ENCODE results near the gene FRMD8. TPM values are rescaled to one million over a fixed set of nuclear protein-coding genes. Genes with fewer than 3 reads are reported as not detected.

Gene FRMD8
- total and polyA plus RNA-seq, 2 of the 8 experiments (the other 6 are each of a cell fraction or from before 2014, with no cell fraction given), result 15.0 to 19.2 TPM

GRCh38 chr11:65452806-65453490, 66.5 kb downstream of the FRMD8 start:
- Histone ChIP-seq H2BK5ac (ENCODE audit: low read depth, low read length) (no peak overlapping the region), H3K4me1 (replicated peaks in 1 of 4; ENCODE audit: control insufficient read depth in 3 of 4, insufficient read depth in 4 of 4, low read length in 3 of 4) (peaks cover 0 to 6% (median 1%) of the 10 kb centered on the region in 4 experiments; a peak in 5 of 7 replicates), H4K5ac (ENCODE audit: insufficient read length, low read depth, low read length) (no peak overlapping the region), H3K14ac (ENCODE audit: insufficient read length) (no peak overlapping the region), H4K8ac (ENCODE audit: extremely low read depth, insufficient read depth, low read length) (no peak overlapping the region), H3K23ac (ENCODE audit: insufficient read length) (no peak overlapping the region), H3K4me2 (ENCODE audit: insufficient read depth in 1 of 2, low read depth in 2 of 2, low read length in 2 of 2) (no peak overlapping the region), H2BK20ac (ENCODE audit: low read length) (no peak overlapping the region), H3K18ac (ENCODE audit: extremely low read depth, low read length) (no peak overlapping the region), H3K27me3 (replicated peaks in 1 of 4; ENCODE audit: control insufficient read depth in 3 of 4, extremely low read depth in 1 of 4, insufficient read depth in 3 of 4, low read length in 3 of 4) (peaks cover 13 to 40% (median 35%) of the 10 kb centered on the region in 4 experiments), H4K91ac (replicated peaks; ENCODE audit: insufficient read length, low read length) (no peak overlapping the region), H3K79me1 (ENCODE audit: low read depth, low read length) (no peaks in the 10 kb centered on the region), H3K27ac (ENCODE audit: low read depth, low read length) (no peak overlapping the region), H3K9me3 (ENCODE audit: insufficient read depth in 2 of 2, low read depth in 1 of 2, low read length in 1 of 2) (peaks cover 0 to 6% of the 10 kb centered on the region in 2 experiments; a peak in 1 of 4 replicates), H2BK12ac (ENCODE audit: low read depth, low read length) (no peak overlapping the region), H2AK5ac (ENCODE audit: low read depth, low read length) (no peak overlapping the region), H3K4me3 (ENCODE audit: extremely low read depth in 1 of 4, insufficient read depth in 2 of 4, low read depth in 3 of 4, low read length in 4 of 4) (no peak overlapping the region), H2AFZ (ENCODE audit: low read length) (no peak overlapping the region), H3K23me2 (ENCODE audit: low read depth, low read length) (peaks cover 4% of the 10 kb centered on the region; the same call in 1 of the 2 replicates), H4K20me1 (replicated peaks in 1 of 2; ENCODE audit: control insufficient read depth in 1 of 2, insufficient read depth in 2 of 2, low read length in 2 of 2) (no peaks in the 10 kb centered on the region), H3K4ac (replicated peaks; ENCODE audit: insufficient read length, low read depth, low read length) (no peak overlapping the region), H3K56ac (replicated peaks; ENCODE audit: insufficient read length, low read depth, low read length) (no peak overlapping the region), H3K79me2 (ENCODE audit: control insufficient read depth in 1 of 2, insufficient read depth in 2 of 2, low read length in 2 of 2) (no peaks in the 10 kb centered on the region), H3K36me3 (ENCODE audit: control insufficient read depth in 2 of 4, insufficient read depth in 4 of 4, low read length in 3 of 4) (no peaks in the 10 kb centered on the region), H2BK120ac (replicated peaks; ENCODE audit: low read depth, low read length) (no peak overlapping the region), H3K9ac (replicated peaks in 1 of 4; ENCODE audit: extremely low read depth in 1 of 4, low read depth in 3 of 4, low read length in 3 of 4) (no peak overlapping the region), H2BK15ac (ENCODE audit: low read length) (no peak overlapping the region)
- no peak for DNase-seq (ENCODE audit: low read depth in 1 of 2, low spot score in 2 of 2)
- no peak for FAIRE-seq
- WGBS, 2 experiments (ENCODE audit: extremely low coverage in 1 of 2, insufficient coverage in 1 of 2, insufficient read length in 1 of 2, insufficient replicate concordance in 2 of 2, low coverage in 1 of 2, low lambda C conversion rate in 2 of 2, missing lambda C conversion rate in 1 of 2), result 88% methylated on average over 8 of the region's 8 CpGs; no CpG with 5 or more reads in 1 of the 2 experiments
- ChIA-PET CTCF (ENCODE audit: partially characterized antibody) (interaction anchor here (1.3 kb wide), 1 partner anchor 57 kb away, joined by 3 read pairs; no protein-coding TSS in a partner anchor), POLR2A (ENCODE audit: partially characterized antibody) (interaction anchor here (0.7 to 3.6 kb wide), 4 partner anchors 29 to 53 kb away, joined by 3 to 26 read pairs (median 6); partner anchors contain the start of genes MALAT1 and NEAT1)
- TF ChIP-seq SP4 (IDR thresholded peaks at IDR 0.05; ENCODE audit: low read length) (no peak), SIN3A (conservative IDR thresholded peaks at IDR 0.05 in 1 of 2, IDR thresholded peaks at IDR 0.05 in 1 of 2; ENCODE audit: low read depth in 1 of 2, low read length in 2 of 2) (no peak), CHD1 (IDR thresholded peaks at IDR 0.05; ENCODE audit: low read depth, low read length) (no peak), KDM1A (IDR thresholded peaks at IDR 0.05; ENCODE audit: borderline replicate concordance, low read length) (no peak), MAFK (IDR thresholded peaks at IDR 0.05; ENCODE audit: low read depth, low read length) (no peak), JUN (IDR thresholded peaks at IDR 0.05; ENCODE audit: low read depth, low read length) (no peak), HDAC6 (IDR thresholded peaks at IDR 0.05; ENCODE audit: low read depth, low read length) (no peak), BRCA1 (IDR thresholded peaks at IDR 0.05; ENCODE audit: low read depth, low read length) (no peak), MAX (IDR thresholded peaks at IDR 0.05) (no peak), POLR2A (IDR thresholded peaks at IDR 0.05; ENCODE audit: control extremely low read depth in 1 of 2, low read depth in 2 of 2, low read length in 2 of 2) (no peak), RNF2 (IDR thresholded peaks at IDR 0.05; ENCODE audit: borderline replicate concordance, low read depth, low read length, missing control alignments, poor library complexity, severe bottlenecking) (no peak), FOSL1 (IDR thresholded peaks at IDR 0.05; ENCODE audit: insufficient read depth, low read depth, low read length) (no peak), PHF8 (conservative IDR thresholded peaks at IDR 0.05; ENCODE audit: low read depth, low read length) (no peak)

Data from H1 (cell line).